Activated naive CD8-positive, alpha-beta T cell treated with anti-CD3 and anti-CD28 coated beads, Interleukin-2, amount 10 ng/mL, durations not matched to agents 7 days and 5 days (primary cell): Measurements from ENCODE around the gene TRAM2. TPM values are rescaled to one million over a fixed set of nuclear protein-coding genes. Genes with fewer than 3 reads are reported as not detected.
"Not testable (repeated sequence)": the region's sequence is repeated elsewhere in the genome, so short reads cannot be mapped to it uniquely, and the experiment has no call there.

Experiments used
- ATAC-seq: fragments of 150-1000 bp; cut with Tn5 transposase; one replicate; pipeline ENCODE4 v1.10.0; 2021; ENCODE audit warnings: low read depth, moderate library complexity
- POLR2A ChIA-PET: fragments of 350-600 bp; sonication (Branson Sonifier 250); formaldehyde crosslinking; loops from one replicate; lab custom pipeline; 2021; ENCODE audit warnings: antibody characterized with exemption; lab: Charles Lee
- DNase-seq: peaks from one replicate; pipeline ENCODE4 v3.0.0; 2021
- H3K27ac Mint-ChIP-seq: one replicate; pipeline ENCODE4 v1.8.0; 2022; ENCODE audit warnings: mild to moderate bottlenecking, mixed read lengths
- H3K27me3 Mint-ChIP-seq: one replicate; pipeline ENCODE4 v1.8.0; 2022; ENCODE audit warnings: mild to moderate bottlenecking, moderate library complexity, mixed read lengths
- H3K36me3 Mint-ChIP-seq: one replicate; pipeline ENCODE4 v1.8.0; 2021; ENCODE audit warnings: mild to moderate bottlenecking, mixed read lengths
- H3K4me1 Mint-ChIP-seq: one replicate; pipeline ENCODE4 v1.8.0; 2021; ENCODE audit warnings: mixed read lengths
- H3K4me3 Mint-ChIP-seq: one replicate; pipeline ENCODE4 v1.8.0; 2022; ENCODE audit warnings: mild to moderate bottlenecking, moderate library complexity, mixed read lengths
- H3K9me3 Mint-ChIP-seq: one replicate; pipeline ENCODE4 v1.8.0; 2021; ENCODE audit warnings: mixed read lengths
- total RNA-seq, 2 experiments: library from RNA; stranded (reverse); gene quantifications; one replicate each; pipeline ENCODE4 v1.2.3, GENCODE V29; 2021

TRAM2 gene
- total RNA-seq, 2 experiments from 2014 or later, result 4.8 to 5.0 TPM

DNA sequence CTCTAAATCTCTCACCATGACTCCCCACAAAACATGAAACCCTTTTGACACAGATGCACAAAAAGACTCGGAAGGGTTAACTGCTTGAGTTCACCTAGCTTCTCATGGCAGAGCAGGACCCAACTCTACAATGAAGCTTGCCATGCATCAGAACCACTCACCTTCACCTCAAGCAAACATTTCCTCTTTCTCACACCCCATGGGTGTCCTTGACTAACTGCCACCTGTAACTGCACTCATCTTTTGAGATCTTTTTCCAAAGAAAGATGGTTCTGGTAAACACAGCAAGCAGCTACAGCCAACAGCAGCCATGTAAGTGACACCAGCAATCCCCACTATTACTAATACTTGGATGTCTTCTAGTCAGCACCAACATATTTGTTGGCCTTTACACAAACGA is 80.2 kb downstream of the TRAM2 start:
- no peak for ATAC-seq
- no peak overlapping the region for H3K27ac Mint-ChIP-seq
- POLR2A ChIA-PET, result no interaction called here

DNA sequence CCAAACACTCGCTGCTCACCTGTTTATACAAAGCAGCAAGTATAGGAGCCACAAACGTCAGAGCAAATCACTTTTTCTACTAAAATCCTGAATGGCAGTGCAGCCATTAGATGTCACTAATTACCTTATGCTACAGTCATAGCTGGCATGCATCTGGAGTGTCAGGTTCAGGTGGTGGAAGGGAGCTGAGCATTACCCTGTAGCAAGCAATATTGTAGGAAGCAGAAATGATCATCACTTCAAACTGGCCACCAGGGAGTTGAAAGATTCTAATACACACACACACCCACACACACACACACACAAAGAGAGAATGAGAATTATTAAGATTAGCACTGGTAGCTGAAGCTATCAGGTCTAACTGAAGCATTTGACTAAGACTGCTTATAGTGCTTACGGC is 80.9 kb downstream of the TRAM2 start:
- POLR2A ChIA-PET, result no interaction called here
- Mint-ChIP-seq H3K27ac (no peak overlapping the region), H3K4me1 (no peaks in the 10 kb centered on the region), H3K4me3 (no peak overlapping the region), H3K36me3 (no peaks in the 10 kb centered on the region), H3K9me3 (no peaks in the 10 kb centered on the region), H3K27me3 (no peaks in the 10 kb centered on the region)
- DNase-seq (no peak), ATAC-seq (no peak)

More for the DNA sequence above, 80.2 kb downstream of the TRAM2 start:
- Mint-ChIP-seq H3K4me1 (no peaks in the 10 kb centered on the region), H3K27me3 (no peaks in the 10 kb centered on the region), H3K9me3 (no peaks in the 10 kb centered on the region), H3K4me3 (no peak overlapping the region), H3K36me3 (no peaks in the 10 kb centered on the region)
- no peak for DNase-seq

DNA sequence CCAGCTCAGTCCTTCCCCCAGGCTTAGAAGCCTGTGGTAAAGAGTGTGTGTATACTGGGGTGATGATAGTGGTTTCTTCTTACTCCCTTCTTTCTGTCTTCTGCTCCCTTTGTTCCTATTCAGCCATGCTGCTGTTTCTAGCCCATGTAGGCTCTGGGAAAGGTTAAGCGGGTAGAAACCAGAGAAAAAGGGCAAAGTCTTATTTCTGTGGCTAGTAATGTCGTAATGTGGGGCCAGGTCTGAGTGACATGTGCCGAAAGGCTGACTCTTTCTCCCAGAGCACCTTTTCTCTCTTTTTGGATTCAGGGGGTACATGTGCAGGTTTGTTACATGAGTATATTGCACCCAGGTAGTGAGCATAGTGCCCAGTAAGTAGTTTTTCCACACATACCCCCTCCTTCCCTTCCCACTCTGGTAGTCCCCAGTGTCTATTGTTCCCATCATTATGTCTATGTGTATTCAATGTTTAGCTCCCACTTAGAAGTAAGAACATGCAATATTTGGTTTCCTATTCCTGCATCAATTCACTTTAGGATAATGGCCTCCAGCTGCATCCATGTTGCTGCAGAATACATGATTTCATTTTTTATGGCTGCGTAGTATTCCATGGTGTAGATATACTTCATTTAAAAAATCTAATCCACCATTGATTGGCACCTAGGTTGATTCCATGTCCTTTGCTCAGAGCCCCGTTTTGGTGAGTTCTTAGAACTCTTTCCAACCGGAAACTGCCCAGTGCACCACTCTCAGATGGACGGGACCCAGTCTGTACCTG is 82.4 kb downstream of the TRAM2 start:
- H3K4me1 Mint-ChIP-seq, result no peaks in the 10 kb centered on the region
- ATAC-seq, result no peak
- no peak overlapping the region for H3K27ac Mint-ChIP-seq
- no peak for DNase-seq
- H3K4me3 Mint-ChIP-seq, result no peak overlapping the region
- POLR2A ChIA-PET, result no interaction called here
- no peaks in the 10 kb centered on the region for H3K36me3 Mint-ChIP-seq
- H3K9me3 Mint-ChIP-seq, result no peaks in the 10 kb centered on the region
- no peaks in the 10 kb centered on the region for H3K27me3 Mint-ChIP-seq

DNA sequence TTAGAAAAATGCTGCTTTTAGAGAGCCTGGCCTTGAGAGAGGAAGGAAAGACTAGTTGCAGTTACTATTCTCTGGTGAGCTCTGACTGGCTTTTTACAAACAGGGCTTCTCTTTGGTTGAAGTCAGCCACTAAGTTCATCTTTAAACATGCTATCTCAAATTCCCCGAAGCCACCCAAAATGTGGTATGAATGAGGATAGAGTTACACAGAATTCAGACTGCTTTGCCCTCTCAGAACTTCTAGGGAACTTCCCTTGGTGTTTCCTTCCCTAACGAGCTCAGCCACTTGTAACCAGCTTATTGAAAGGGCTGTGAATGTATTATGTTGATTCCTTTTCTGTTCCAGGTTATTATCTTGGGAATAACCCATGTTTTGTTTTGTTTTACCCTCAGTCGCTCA is 83.2 kb downstream of the TRAM2 start:
- H3K27ac Mint-ChIP-seq, result no peak overlapping the region
- no peaks in the 10 kb centered on the region for H3K36me3 Mint-ChIP-seq
- H3K4me1 Mint-ChIP-seq, result no peaks in the 10 kb centered on the region
- DNase-seq (no peak), ATAC-seq (no peak)
- H3K27me3 Mint-ChIP-seq, result no peaks in the 10 kb centered on the region
- H3K9me3 Mint-ChIP-seq, result no peaks in the 10 kb centered on the region
- H3K4me3 Mint-ChIP-seq, result no peak overlapping the region
- POLR2A ChIA-PET, result no interaction called here

DNA sequence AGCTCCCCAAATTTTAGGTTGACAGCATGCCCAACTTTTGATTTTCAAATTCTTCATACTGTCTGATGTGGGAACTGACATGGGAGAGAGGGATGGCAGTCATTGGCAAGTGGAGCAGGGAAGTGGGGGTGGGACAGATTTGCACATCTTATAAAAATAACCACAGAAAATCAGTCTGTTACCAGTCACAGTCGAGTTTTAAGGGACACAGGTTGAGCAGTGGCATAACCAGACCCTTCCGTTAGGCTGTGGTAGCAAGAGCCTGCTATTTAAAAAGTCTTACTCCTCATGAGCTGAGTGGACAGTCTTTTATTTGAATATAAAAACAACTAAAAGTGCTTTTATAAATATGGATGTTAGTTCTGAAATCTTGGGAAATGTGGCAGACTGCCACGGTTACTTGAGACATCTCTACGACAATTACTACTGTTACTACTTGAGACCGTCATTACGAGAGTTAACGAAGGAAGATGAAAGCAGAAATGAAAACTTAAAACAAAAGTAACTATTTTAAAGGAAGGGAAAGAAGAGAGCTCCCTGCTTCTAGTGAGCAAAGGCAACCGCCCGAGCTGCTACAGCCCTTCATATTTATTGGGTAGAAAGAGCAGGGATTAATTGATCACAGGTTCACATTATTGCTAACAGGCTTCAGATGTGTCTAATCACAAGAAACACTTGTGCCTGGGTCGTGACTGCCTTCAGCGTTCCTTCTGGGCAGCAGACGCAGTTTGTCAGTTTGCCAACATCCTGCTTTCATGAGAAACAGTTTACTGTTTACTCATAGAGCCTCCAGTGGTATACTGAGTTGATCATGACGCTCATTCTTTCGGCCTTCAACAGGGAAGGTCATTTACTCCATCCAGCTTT is 85.4 kb downstream of the TRAM2 start:
- no peaks in the 10 kb centered on the region for H3K4me1 Mint-ChIP-seq
- H3K9me3 Mint-ChIP-seq, result no peaks in the 10 kb centered on the region
- DNase-seq, result no peak
- POLR2A ChIA-PET, result no interaction called here
- H3K36me3 Mint-ChIP-seq, result no peaks in the 10 kb centered on the region
- no peak for ATAC-seq
- H3K27me3 Mint-ChIP-seq, result no peaks in the 10 kb centered on the region
- no peak overlapping the region for H3K27ac Mint-ChIP-seq
- no peak overlapping the region for H3K4me3 Mint-ChIP-seq

DNA sequence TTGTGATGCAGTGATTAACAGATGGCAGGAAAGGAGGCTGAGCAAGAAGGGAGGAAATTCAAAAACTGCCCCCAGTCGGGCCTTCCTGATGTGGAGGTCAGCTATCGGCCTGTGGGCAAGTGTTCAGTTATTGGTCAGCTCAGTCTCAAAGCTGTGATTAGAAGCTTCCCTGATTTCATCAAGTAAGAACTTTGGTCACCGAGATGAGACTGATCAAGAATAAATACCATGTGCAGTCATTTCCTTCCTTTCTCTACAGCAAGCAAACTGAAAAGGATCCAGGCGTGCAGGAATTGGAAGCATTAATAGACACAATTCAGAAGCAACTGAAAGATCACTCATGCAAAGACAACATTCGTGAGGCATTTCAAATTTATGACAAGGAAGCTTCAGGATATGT is 87.0 kb downstream of the TRAM2 start:
- Mint-ChIP-seq H3K36me3 (no peaks in the 10 kb centered on the region), H3K9me3 (no peaks in the 10 kb centered on the region), H3K27me3 (no peaks in the 10 kb centered on the region), H3K4me1 (no peaks in the 10 kb centered on the region), H3K27ac (no peak overlapping the region), H3K4me3 (no peak overlapping the region)
- ATAC-seq, result no peak
- no peak for DNase-seq
- POLR2A ChIA-PET, result no interaction called here

DNA sequence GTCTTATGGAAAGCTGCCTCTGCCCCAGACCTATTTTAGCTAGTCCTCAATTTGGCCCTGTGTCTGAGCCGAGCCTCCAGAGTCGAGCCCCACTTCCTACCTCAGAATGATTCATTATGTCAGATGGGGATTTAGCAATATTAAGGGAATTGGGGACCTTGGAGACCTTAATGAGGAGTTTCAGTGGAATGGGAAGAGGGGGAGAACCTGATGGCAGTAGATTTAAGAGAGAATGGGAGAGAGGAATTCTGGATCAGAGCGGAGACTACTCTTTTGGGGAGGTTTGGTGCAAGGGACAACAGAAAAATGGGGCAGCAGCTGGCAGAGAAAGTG is 93.2 kb downstream of the TRAM2 start:
- H3K4me1 Mint-ChIP-seq, result no peaks in the 10 kb centered on the region
- POLR2A ChIA-PET, result no interaction called here
- ATAC-seq (no peak), DNase-seq (no peak)
- no peak overlapping the region for H3K4me3 Mint-ChIP-seq
- H3K36me3 Mint-ChIP-seq, result no peaks in the 10 kb centered on the region
- no peak overlapping the region for H3K27ac Mint-ChIP-seq
- no peaks in the 10 kb centered on the region for H3K9me3 Mint-ChIP-seq
- H3K27me3 Mint-ChIP-seq, result peaks cover 2% of the 10 kb centered on the region

DNA sequence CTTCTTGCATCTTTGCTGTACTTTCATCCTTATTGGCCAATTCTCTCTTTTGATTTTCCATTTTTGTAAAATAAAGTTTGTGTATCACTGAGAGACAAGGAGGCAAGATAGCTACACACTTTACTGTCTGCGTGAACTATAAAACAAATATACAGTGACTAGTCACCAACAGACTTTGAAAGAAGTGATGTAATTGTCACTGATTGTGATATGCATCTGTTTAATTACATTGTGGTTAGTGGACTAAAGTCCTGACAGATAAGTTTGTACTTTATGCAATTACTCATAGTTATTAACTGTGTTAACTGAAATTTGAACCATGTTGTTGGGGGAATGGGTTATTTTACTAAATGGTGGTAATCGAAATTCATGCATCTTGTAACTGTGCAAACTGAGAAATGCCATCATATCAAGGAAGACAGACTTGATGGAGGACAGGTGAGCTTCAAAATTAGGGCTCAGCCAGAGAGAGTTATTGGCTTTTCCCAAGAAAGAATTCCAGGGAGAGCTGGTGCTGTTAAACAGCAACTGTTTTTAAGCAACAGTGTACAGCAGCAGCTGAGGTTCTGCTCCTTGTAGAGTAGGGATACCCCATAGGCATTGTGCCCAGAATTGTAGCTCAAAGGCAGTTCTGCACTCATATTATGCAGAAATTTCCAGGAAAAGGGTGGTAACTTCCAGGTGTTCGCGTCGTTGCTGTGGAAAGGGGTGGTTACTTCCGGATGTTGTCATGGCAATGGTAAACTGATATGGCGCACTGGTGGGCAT is 93.8 kb downstream of the TRAM2 start:
- H3K4me1 Mint-ChIP-seq, result no peaks in the 10 kb centered on the region
- DNase-seq (no peak), ATAC-seq (no peak)
- no peaks in the 10 kb centered on the region for H3K9me3 Mint-ChIP-seq
- peaks cover 2% of the 10 kb centered on the region for H3K27me3 Mint-ChIP-seq
- no peak overlapping the region for H3K4me3 Mint-ChIP-seq
- POLR2A ChIA-PET, result no interaction called here
- no peak overlapping the region for H3K27ac Mint-ChIP-seq
- no peaks in the 10 kb centered on the region for H3K36me3 Mint-ChIP-seq

DNA sequence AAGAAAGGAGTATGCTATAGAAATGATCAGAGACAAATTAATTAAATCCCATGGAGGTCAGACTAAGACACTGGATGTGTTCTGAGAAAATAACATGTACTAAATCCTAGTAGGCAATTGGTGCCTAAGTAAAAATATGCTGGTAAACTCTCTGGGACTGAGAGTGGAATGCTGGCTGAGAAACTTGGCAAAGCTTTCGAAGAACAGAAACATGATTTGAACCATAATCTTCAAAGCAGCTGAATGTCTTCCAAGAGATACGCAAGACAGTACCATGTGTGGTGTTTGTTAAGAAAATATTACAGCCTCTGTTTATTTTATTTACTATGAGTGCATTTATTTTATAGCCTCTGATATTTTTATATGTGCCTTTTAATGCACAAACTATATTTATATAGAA is 101.6 kb downstream of the TRAM2 start:
- Mint-ChIP-seq H3K4me3 (no peak overlapping the region), H3K36me3 (no peaks in the 10 kb centered on the region), H3K4me1 (no peaks in the 10 kb centered on the region), H3K27me3 (peaks cover 8% of the 10 kb centered on the region), H3K27ac (no peak overlapping the region), H3K9me3 (peaks cover 1% of the 10 kb centered on the region)
- no peak for DNase-seq
- no peak for ATAC-seq
- POLR2A ChIA-PET, result no interaction called here

DNA sequence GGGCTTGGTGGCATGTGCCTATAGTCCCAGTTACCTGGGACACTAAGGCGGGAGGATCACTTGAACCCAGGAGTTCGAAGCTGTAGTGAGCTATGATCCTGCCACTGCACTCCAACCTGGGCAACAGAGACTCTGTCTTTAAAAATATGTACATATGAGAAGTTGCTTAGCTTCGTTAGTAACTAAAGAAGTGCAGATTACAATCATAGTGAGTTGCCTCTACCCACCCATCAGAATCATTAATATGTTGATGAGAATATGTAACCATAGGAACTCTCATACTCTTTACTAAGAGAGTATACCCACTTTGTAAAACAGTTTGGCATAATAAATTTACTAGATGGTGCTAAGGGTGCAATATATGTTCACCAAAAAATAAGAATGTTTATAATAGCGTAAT is 102.7 kb downstream of the TRAM2 start:
- H3K27me3 Mint-ChIP-seq, result peaks cover 8% of the 10 kb centered on the region
- DNase-seq, result no peak
- H3K4me1 Mint-ChIP-seq, result no peaks in the 10 kb centered on the region
- H3K4me3 Mint-ChIP-seq, result no peak overlapping the region
- POLR2A ChIA-PET, result no interaction called here
- no peaks in the 10 kb centered on the region for H3K36me3 Mint-ChIP-seq
- H3K9me3 Mint-ChIP-seq, result peaks cover 1% of the 10 kb centered on the region
- no peak overlapping the region for H3K27ac Mint-ChIP-seq
- no peak for ATAC-seq

DNA sequence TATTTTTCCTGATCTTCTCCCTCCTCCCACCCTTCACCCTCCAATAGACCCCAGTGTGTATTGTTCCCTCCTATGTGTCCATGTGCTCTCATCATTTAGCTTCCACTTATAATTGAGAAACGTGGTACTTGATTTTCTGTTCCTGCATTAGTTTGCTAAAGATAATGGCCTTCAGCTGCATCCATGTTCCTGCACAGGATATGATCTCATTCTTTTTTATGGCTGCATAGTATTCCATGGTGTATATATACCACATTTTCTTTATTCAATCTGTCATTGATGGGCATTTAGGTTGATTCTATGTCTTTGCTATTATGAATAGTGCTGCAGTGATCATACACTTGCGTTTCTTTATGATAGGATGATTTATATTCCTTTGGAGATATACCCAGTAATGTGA is 115.7 kb downstream of the TRAM2 start:
- H3K9me3 Mint-ChIP-seq, H3K4me3 Mint-ChIP-seq, H3K27me3 Mint-ChIP-seq, H3K4me1 Mint-ChIP-seq, H3K27ac Mint-ChIP-seq, H3K36me3 Mint-ChIP-seq, DNase-seq, POLR2A ChIA-PET, ATAC-seq: not testable (repeated sequence)

DNA sequence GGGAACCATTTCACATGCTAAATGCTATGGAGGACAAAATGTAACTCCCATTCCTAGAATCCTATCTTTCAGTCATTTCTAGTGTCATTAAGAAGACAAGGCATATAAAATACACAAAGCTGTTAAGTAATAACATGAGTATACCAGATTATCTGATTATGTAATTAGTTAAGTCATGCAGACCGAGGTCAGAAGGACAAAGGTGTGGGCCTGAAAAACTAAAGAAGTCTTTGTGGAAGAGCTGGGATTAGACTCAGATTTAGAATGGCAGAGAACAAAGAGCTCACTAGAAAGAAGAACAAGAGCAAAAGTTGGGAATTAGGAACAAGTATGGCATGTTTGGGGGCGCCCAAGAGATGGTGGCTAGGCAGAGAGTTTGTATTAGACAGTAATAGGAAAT is 119.8 kb downstream of the TRAM2 start:
- Mint-ChIP-seq H3K36me3 (no peaks in the 10 kb centered on the region), H3K4me3 (no peak overlapping the region), H3K4me1 (no peaks in the 10 kb centered on the region), H3K9me3 (peaks cover 5% of the 10 kb centered on the region), H3K27ac (no peak overlapping the region), H3K27me3 (peaks cover 3% of the 10 kb centered on the region)
- POLR2A ChIA-PET, result no interaction called here
- ATAC-seq (no peak), DNase-seq (no peak)

DNA sequence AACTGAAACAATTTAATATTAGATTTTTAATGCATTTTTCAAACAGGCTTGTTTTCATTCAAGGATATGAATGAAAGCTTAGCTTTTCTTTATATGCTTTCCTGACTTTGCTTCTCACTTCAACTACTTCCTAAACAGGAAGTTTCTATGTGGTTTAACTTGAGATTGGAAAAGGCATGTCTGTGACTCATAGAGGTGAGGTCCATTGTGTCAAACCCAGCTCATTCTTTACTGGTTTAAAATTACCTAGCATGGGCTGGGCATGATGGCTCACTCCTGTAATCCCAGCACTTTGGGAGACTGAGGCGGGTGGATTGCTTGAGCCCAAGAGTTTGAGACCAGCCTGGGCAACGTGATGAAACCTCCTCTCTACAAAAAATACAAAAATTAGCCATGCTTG is 122.3 kb downstream of the TRAM2 start:
- Mint-ChIP-seq H3K4me1 (no peaks in the 10 kb centered on the region), H3K27me3 (no peaks in the 10 kb centered on the region), H3K9me3 (peaks cover 14% of the 10 kb centered on the region), H3K36me3 (peaks cover 8% of the 10 kb centered on the region), H3K4me3 (no peak overlapping the region), H3K27ac (no peak overlapping the region)
- DNase-seq, result no peak
- POLR2A ChIA-PET, result no interaction called here
- ATAC-seq, result no peak
